ENCODE measurements around the gene PCED1A.

PCED1A gene

DNA sequence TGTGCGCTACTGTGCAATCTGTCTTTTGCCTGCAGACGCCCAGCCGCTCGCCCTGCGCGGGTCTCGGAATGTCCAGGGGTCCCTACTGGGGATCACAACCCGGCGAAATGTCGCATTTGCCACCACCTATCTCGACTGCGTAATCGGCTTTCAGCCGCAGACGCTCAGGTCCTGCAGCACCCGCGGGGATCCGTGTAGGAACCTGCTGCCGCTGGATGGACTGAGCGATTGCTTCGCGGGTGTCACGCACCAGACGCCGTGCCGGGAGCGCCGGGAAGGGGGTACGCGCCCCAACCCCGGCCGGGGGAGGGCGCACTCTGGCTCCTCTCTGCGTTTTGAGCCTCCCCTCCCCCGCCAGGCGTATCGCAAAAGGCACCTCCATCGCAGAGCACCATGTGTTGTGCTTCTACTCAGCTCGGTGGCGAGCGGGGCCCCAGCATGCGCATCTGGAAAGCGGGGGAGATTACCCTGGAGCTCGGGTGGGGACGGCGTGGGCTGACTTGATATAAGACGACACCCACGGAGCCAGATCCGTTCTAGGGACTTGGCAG is 32.1 kb upstream of the PCED1A start:
- Mint-ChIP-seq H3K9me3 (no peaks in the 10 kb centered on the region), H3K27me3 (peaks cover 0 to 5% of the 10 kb centered on the region in 2 donors), H3K4me1 (peaks cover 45 to 65% of the 10 kb centered on the region in 2 donors), H3K27ac (peak overlapping the region; percentile 96), H3K36me3 (peaks cover 7 to 17% of the 10 kb centered on the region in 2 donors), H3K4me3 (peak overlapping the region; percentile 91 to 95)
- peak; percentile 47 to 50 for ATAC-seq (replicated peaks)
- peak; percentile 61 for DNase-seq

DNA sequence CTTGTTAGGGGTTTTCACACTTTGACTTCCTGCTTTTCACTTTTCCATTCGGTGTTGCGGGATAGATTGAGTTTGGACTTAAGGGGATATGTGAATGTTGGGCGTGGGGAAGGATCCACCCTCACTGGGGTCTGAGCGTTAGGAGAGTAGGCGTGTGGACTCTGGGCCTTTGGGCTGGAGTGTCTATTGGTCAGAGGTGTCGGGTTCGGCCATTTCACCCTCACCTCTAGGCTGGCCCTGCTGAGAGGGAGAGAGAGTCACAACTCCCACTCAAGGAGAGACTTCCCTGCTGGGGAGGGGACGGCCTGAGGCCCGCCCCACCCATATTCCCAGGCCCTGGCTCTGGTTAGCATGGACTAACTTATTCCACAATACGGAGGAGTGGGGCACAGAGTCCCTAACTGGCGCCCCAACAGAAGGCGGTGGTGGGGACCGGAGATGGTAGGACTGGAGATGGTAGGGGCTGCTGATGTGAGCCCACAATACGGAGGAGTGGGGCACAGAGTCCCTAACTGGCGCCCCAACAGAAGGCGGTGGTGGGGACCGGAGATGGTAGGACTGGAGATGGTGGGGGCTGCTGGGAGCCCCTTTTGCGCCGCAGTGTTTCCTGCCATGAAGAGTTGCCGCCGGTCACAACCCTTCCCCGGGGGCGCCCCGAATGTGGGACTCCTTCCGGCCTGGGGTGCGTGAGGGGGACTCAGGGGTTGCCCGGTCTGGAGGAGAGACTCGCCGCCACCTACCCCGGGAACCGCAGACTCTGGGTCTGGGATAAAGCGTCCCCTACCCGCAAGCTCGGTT is 31.4 kb upstream of the PCED1A start:
- Mint-ChIP-seq H3K4me3 (peak overlapping the region; percentile 91 to 95), H3K36me3 (peaks cover 8 to 18% of the 10 kb centered on the region in 2 donors), H3K27me3 (peaks cover 0 to 5% of the 10 kb centered on the region in 2 donors), H3K4me1 (peaks cover 46 to 66% of the 10 kb centered on the region in 2 donors), H3K27ac (peak overlapping the region; percentile 96), H3K9me3 (no peaks in the 10 kb centered on the region)
- DNase-seq: no peak
- ATAC-seq (replicated peaks): peak; percentile 2 to 4

DNA sequence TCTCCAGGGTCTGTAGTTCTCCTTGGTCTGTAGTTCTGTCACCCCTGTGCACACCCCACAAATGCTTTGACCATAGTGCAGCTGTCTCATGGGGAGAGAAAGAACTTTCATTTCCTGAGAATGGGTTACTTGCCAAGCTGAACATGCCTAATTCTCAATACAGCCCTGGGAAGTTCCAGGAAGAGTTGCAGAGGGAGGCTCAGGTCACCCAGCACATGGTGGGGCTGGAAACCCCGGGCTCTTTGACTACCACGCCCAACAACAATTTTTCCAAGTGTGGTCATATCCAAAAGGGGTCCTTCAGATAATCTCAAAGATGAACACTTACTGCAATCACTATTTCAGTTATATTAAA is 30.6 kb upstream of the PCED1A start:
- ATAC-seq (replicated peaks): no peak
- H3K27ac Mint-ChIP-seq: no peak overlapping the region
- H3K9me3 Mint-ChIP-seq: no peaks in the 10 kb centered on the region
- DNase-seq: no peak
- H3K27me3 Mint-ChIP-seq: peaks cover 0 to 5% of the 10 kb centered on the region in 2 donors
- peaks cover 41 to 60% of the 10 kb centered on the region in 2 donors for H3K4me1 Mint-ChIP-seq
- peaks cover 6 to 18% of the 10 kb centered on the region in 2 donors for H3K36me3 Mint-ChIP-seq
- H3K4me3 Mint-ChIP-seq: peak overlapping the region in 1 of 2 donors; percentile 12

GRCh38 chr20:2869381-2869780 is 28.9 kb upstream of the PCED1A start:
- Mint-ChIP-seq H3K9me3 (no peaks in the 10 kb centered on the region), H3K4me3 (no peak overlapping the region), H3K4me1 (peaks cover 29 to 43% of the 10 kb centered on the region in 2 donors), H3K27me3 (peaks cover 0 to 5% of the 10 kb centered on the region in 2 donors), H3K27ac (no peak overlapping the region), H3K36me3 (peaks cover 14 to 24% of the 10 kb centered on the region in 2 donors)
- ATAC-seq (replicated peaks) (no peak), DNase-seq (no peak)

GRCh38 chr20:2867081-2867864 is 26.8 kb upstream of the PCED1A start:
- Mint-ChIP-seq H3K36me3 (peaks cover 20 to 35% of the 10 kb centered on the region in 2 donors), H3K4me3 (no peak overlapping the region)

DNA sequence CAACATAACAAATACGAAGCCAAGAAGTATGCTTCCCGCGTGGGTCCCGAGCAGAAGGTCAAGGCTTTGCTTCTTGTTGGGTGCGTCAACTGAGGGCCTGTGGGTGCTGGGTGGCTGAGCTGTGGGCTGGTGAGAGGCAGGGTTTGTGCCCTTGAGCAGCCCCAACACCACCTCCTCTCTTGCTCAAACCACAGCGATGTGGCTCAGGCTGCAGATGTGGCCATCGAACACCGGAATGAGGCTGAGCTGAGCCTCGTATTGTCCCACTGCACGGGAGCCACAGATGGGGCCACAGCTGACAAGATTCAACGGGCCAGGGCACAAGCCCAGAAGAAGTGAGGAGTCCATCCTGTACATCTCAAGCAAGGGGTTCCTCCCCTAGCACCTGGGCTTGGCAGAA is 25.8 kb upstream of the PCED1A start:
- Mint-ChIP-seq H3K27me3 (no peaks in the 10 kb centered on the region), H3K36me3 (peaks cover 29 to 42% of the 10 kb centered on the region in 2 donors), H3K9me3 (no peaks in the 10 kb centered on the region), H3K4me1 (peaks cover 17 to 24% of the 10 kb centered on the region in 2 donors), H3K27ac (no peak overlapping the region), H3K4me3 (no peak overlapping the region)
- no peak for ATAC-seq (replicated peaks)
- DNase-seq: no peak

More at GRCh38 chr20:2867081-2867864, 26.8 kb upstream of the PCED1A start:
- DNase-seq: no peak
- H3K4me1 Mint-ChIP-seq: peaks cover 23 to 32% of the 10 kb centered on the region in 2 donors
- ATAC-seq (replicated peaks): no peak
- no peaks in the 10 kb centered on the region for H3K9me3 Mint-ChIP-seq
- H3K27ac Mint-ChIP-seq: no peak overlapping the region
- peaks cover 0 to 5% of the 10 kb centered on the region in 2 donors for H3K27me3 Mint-ChIP-seq

- peaks cover 11 to 18% of the 10 kb centered on the region in 2 donors for H3K4me1 Mint-ChIP-seq
- H3K9me3 Mint-ChIP-seq: no peaks in the 10 kb centered on the region
- no peaks in the 10 kb centered on the region for H3K27me3 Mint-ChIP-seq
- no peak overlapping the region for H3K27ac Mint-ChIP-seq
- ATAC-seq (replicated peaks): no peak
- H3K4me3 Mint-ChIP-seq: no peak overlapping the region
- no peak for DNase-seq
- H3K36me3 Mint-ChIP-seq: peaks cover 33 to 48% of the 10 kb centered on the region in 2 donors
Observed at GRCh38 chr20:2865630-2866029, 25.2 kb upstream of the PCED1A start.

DNA sequence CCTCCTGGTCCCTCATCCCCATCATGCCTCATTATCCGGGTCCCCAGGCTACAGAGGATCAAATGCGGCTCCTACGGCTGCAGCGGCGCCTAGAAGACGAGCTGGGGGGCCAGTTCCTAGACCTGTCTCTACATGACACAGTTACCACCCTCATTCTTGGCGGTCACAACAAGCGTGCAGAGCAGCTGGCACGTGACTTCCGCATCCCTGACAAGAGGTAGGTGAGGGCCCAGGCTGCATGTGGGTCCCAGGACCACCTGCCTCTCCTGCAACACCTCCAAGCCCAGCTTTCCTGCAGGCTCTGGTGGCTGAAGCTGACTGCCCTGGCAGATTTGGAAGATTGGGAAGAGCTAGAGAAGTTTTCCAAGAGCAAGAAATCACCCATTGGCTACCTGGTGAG is 24.6 kb upstream of the PCED1A start:
- Mint-ChIP-seq H3K36me3 (peaks cover 33 to 49% of the 10 kb centered on the region in 2 donors), H3K4me3 (no peak overlapping the region)

DNA sequence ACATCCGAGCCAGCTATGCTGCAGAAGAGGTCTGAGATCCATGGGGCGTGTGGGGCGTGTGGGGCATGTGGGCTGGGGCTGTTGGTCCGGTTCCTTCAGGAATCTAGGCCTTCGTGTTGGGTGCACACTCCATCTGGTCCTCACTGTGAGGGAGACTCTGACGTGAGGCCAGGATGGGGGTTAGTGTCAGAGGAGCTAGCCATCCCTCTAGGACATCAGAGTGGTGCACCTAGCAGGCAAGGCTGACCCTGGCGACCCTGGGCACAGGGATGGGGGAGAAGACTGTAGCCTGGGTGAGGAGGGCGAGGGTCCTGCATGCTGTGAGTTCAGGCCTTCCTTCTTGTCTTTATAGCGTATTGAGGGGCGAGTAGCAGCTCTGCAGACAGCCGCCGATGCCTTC is 24.2 kb upstream of the PCED1A start:
- Mint-ChIP-seq H3K36me3 (peaks cover 33 to 49% of the 10 kb centered on the region in 2 donors), H3K4me3 (no peak overlapping the region), H3K4me1 (peaks cover 7 to 12% of the 10 kb centered on the region in 2 donors), H3K27me3 (no peaks in the 10 kb centered on the region), H3K9me3 (no peaks in the 10 kb centered on the region), H3K27ac (no peak overlapping the region)
- ATAC-seq (replicated peaks) (no peak), DNase-seq (no peak)

More for the DNA sequence above, 24.6 kb upstream of the PCED1A start:
- Mint-ChIP-seq H3K27me3 (no peaks in the 10 kb centered on the region), H3K9me3 (no peaks in the 10 kb centered on the region), H3K27ac (no peak overlapping the region), H3K4me1 (peaks cover 7 to 13% of the 10 kb centered on the region in 2 donors)
- ATAC-seq (replicated peaks) (no peak), DNase-seq (no peak)

- H3K27me3 Mint-ChIP-seq: no peaks in the 10 kb centered on the region
- DNase-seq: no peak
- H3K9me3 Mint-ChIP-seq: no peaks in the 10 kb centered on the region
- ATAC-seq (replicated peaks): no peak
- no peak overlapping the region for H3K4me3 Mint-ChIP-seq
- no peak overlapping the region for H3K27ac Mint-ChIP-seq
- H3K36me3 Mint-ChIP-seq: peaks cover 22 to 27% of the 10 kb centered on the region in 2 donors
- peaks cover 0 to 3% of the 10 kb centered on the region in 2 donors for H3K4me1 Mint-ChIP-seq
Observed at GRCh38 chr20:2859330-2860121, 19.1 kb upstream of the PCED1A start.

DNA sequence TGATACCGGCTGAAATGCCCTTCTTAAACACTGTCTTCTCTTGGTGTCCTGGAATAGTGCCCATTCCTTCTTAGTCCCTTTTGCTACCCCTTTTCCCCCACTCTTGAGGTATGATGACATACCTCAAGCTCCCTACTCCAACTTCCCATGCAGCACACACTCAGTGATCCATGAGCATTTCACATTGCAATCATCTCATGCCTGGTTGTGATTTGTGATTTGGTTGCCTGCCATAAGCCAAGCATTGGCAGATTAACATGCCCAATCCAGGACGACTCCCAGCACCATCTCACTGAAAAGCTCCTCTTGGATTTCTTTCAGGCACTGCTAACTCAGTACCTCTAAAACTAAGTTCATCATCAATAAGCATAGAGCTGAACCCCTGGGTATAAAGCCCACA is 18.1 kb upstream of the PCED1A start:
- Mint-ChIP-seq H3K4me1 (peaks cover 0 to 5% of the 10 kb centered on the region in 2 donors), H3K4me3 (no peak overlapping the region), H3K27me3 (no peaks in the 10 kb centered on the region), H3K27ac (no peak overlapping the region), H3K9me3 (no peaks in the 10 kb centered on the region), H3K36me3 (peaks cover 18 to 21% of the 10 kb centered on the region in 2 donors)
- DNase-seq (no peak), ATAC-seq (replicated peaks) (no peak)

- Mint-ChIP-seq H3K36me3 (peaks cover 13 to 22% of the 10 kb centered on the region in 2 donors), H3K27ac (no peak overlapping the region), H3K4me1 (peaks cover 8 to 13% of the 10 kb centered on the region in 2 donors), H3K9me3 (no peaks in the 10 kb centered on the region), H3K4me3 (no peak overlapping the region), H3K27me3 (no peaks in the 10 kb centered on the region)
- DNase-seq: no peak
- no peak for ATAC-seq (replicated peaks)
Observed at GRCh38 chr20:2851086-2851485, 10.6 kb upstream of the PCED1A start.

DNA sequence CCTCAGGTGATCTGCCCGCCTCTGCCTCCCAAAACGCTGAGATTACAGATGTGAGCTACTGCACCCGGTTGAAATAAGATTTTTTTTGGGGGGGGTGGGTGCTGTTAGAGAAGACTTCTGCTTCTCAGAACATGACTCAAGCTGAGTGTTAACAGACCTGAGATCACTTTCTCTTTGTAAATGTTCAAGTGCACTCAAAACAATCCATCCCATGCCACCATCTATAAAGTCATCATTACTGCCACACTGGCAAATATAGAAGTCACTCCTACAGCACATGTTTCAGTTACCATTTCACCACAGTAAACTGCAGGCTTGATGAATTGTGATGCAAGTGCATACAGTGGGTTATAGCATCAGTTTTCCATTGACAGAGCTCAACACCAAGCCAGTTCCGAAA is 9.1 kb upstream of the PCED1A start:
- no peaks in the 10 kb centered on the region for H3K9me3 Mint-ChIP-seq
- H3K4me1 Mint-ChIP-seq: peaks cover 10 to 20% of the 10 kb centered on the region in 2 donors
- DNase-seq: no peak

DNA sequence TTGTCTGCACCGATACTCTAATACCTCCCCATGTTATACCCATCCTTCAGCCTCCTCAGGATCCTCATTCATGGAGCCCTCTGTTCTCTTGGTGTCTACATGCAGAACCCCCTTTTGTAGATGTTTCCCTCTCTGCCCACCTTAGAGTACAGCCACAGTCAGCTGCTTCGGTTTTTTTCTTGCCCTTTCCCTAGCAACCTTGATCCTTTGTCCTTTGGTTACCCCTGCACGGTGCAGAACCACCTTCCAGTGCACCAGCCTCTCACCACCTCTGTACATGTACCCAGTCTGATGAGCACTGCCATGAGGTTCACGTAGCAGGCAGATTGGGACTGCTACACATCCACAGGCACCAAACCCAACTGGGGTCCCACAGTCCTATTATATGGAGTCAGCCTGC is 7.3 kb upstream of the PCED1A start:
- Mint-ChIP-seq H3K9me3 (no peaks in the 10 kb centered on the region), H3K27ac (no peak overlapping the region), H3K36me3 (peaks cover 13 to 31% of the 10 kb centered on the region in 2 donors), H3K4me3 (no peak overlapping the region), H3K27me3 (no peaks in the 10 kb centered on the region), H3K4me1 (peaks cover 13 to 17% of the 10 kb centered on the region in 2 donors)
- ATAC-seq (replicated peaks): no peak
- no peak for DNase-seq

More for the DNA sequence above, 9.1 kb upstream of the PCED1A start:
- peaks cover 13 to 25% of the 10 kb centered on the region in 2 donors for H3K36me3 Mint-ChIP-seq
- ATAC-seq (replicated peaks): no peak
- H3K4me3 Mint-ChIP-seq: no peak overlapping the region
- no peaks in the 10 kb centered on the region for H3K27me3 Mint-ChIP-seq
- H3K27ac Mint-ChIP-seq: no peak overlapping the region
